H9 (cell line): ENCODE results near the gene SLC12A8. TPM values are rescaled to one million over a fixed set of nuclear protein-coding genes. Genes with fewer than 3 reads are reported as not detected.

Experiments
- DNase-seq: peaks from one replicate; pipeline ENCODE4 v3.0.0-alpha.2; 2017
- H2AFZ ChIP-seq: one replicate; pipeline ENCODE4 v1.6.1; 2013; ENCODE audit warnings: mild to moderate bottlenecking, low read length, control low read depth, moderate library complexity
- H2AK5ac ChIP-seq: 2 replicates; pipeline ENCODE4 v1.6.1; 2013; ENCODE audit warnings: low read length, control low read depth, mixed read lengths; ENCODE audit not compliant: insufficient read length
- H2BK120ac ChIP-seq: one replicate; pipeline ENCODE4 v1.6.1; 2013; ENCODE audit warnings: low read depth, mild to moderate bottlenecking, low read length, control low read depth, inconsistent platforms; ENCODE audit not compliant: poor library complexity, severe bottlenecking
- H2BK12ac ChIP-seq: 2 replicates; pipeline ENCODE4 v1.6.1; 2013; ENCODE audit warnings: low read length, control low read depth, mixed read lengths, low read depth; ENCODE audit not compliant: insufficient read length
- H2BK15ac ChIP-seq: 2 replicates; pipeline ENCODE4 v1.6.1; 2013; ENCODE audit warnings: low read depth, low read length, control low read depth
- H2BK20ac ChIP-seq: one replicate; pipeline ENCODE4 v1.6.1; 2013; ENCODE audit warnings: low read depth, mild to moderate bottlenecking, low read length, control low read depth, inconsistent platforms; ENCODE audit not compliant: poor library complexity, severe bottlenecking
- H2BK5ac ChIP-seq: 2 replicates; pipeline ENCODE4 v1.6.1; 2013; ENCODE audit warnings: low read length, control low read depth, mixed read lengths; ENCODE audit not compliant: insufficient read length
- H3K14ac ChIP-seq: 2 replicates; pipeline ENCODE4 v1.6.1; 2013; ENCODE audit warnings: low read length, control low read depth; ENCODE audit not compliant: insufficient read depth
- H3K18ac ChIP-seq: 2 replicates; pipeline ENCODE4 v1.6.1; 2013; ENCODE audit warnings: low read depth, mild to moderate bottlenecking, mixed read lengths, low read length, control low read depth; ENCODE audit not compliant: insufficient read length
- H3K23ac ChIP-seq: 2 replicates; pipeline ENCODE4 v1.6.1; 2013; ENCODE audit warnings: low read length, control low read depth, mixed read lengths, low read depth; ENCODE audit not compliant: insufficient read length
- H3K23me2 ChIP-seq: 2 replicates; pipeline ENCODE4 v1.6.1; 2013; ENCODE audit warnings: low read depth, mild to moderate bottlenecking, mixed read lengths, low read length, control low read depth; ENCODE audit not compliant: insufficient read length, poor library complexity, severe bottlenecking
- H3K27ac ChIP-seq: 2 replicates; pipeline ENCODE4 v1.5.1; 2013; ENCODE audit warnings: low read length, control low read depth, mixed read lengths, low read depth; ENCODE audit not compliant: insufficient read length
- H3K27me3 ChIP-seq: 2 replicates; pipeline ENCODE4 v1.6.1; 2013; ENCODE audit warnings: low read length, control low read depth, inconsistent platforms; ENCODE audit not compliant: insufficient read depth
- H3K4ac ChIP-seq: 2 replicates; pipeline ENCODE4 v1.6.1; 2013; ENCODE audit warnings: low read depth, mild to moderate bottlenecking, control low read depth, inconsistent platforms, low read length, moderate library complexity
- H3K4me1 ChIP-seq: 2 replicates; pipeline ENCODE4 v1.6.1; 2013; ENCODE audit warnings: low read length, control low read depth, inconsistent platforms; ENCODE audit not compliant: insufficient read depth
- H3K4me2 ChIP-seq: 2 replicates; pipeline ENCODE4 v1.6.1; 2013; ENCODE audit warnings: low read length, control low read depth, mixed read lengths; ENCODE audit not compliant: insufficient read length, insufficient read depth
- H3K56ac ChIP-seq: 2 replicates; pipeline ENCODE4 v1.6.1; 2013; ENCODE audit warnings: low read depth, mild to moderate bottlenecking, mixed read lengths, low read length, control low read depth; ENCODE audit not compliant: insufficient read length
- H3K79me1 ChIP-seq: 2 replicates; pipeline ENCODE4 v1.6.1; 2013; ENCODE audit warnings: low read depth, mild to moderate bottlenecking, moderate library complexity, low read length, control low read depth, inconsistent platforms; ENCODE audit not compliant: insufficient read depth, poor library complexity, severe bottlenecking
- H3K79me2 ChIP-seq: 2 replicates; pipeline ENCODE4 v1.6.1; 2013; ENCODE audit warnings: low read length, control low read depth, inconsistent platforms; ENCODE audit not compliant: insufficient read depth
- H3K9ac ChIP-seq: 2 replicates; pipeline ENCODE4 v1.6.1; 2013; ENCODE audit warnings: low read length, control low read depth, mixed read lengths; ENCODE audit not compliant: insufficient read length; ENCODE audit errors: extremely low read depth
- H3K9me3 ChIP-seq: one replicate; pipeline ENCODE4 v1.6.1; 2013; ENCODE audit warnings: low read depth, low read length, inconsistent platforms; ENCODE audit not compliant: control insufficient read depth
- H3T11ph ChIP-seq: one replicate; pipeline ENCODE4 v1.6.1; 2013; ENCODE audit warnings: mild to moderate bottlenecking, low read length, control low read depth, inconsistent platforms
- H4K20me1 ChIP-seq: one replicate; pipeline ENCODE4 v1.6.1; 2013; ENCODE audit not compliant: control insufficient read depth, insufficient read length, insufficient read depth
- H4K5ac ChIP-seq: 2 replicates; pipeline ENCODE4 v1.6.1; 2013; ENCODE audit warnings: low read depth, mild to moderate bottlenecking, mixed read lengths, low read length, control low read depth; ENCODE audit not compliant: insufficient read length
- H4K8ac ChIP-seq: replicated peaks from 2 replicates; pipeline ENCODE4 v1.6.1; 2013; ENCODE audit warnings: low read length, control low read depth, mixed read lengths, low read depth; ENCODE audit not compliant: insufficient read length
- H4K91ac ChIP-seq: 2 replicates; pipeline ENCODE4 v1.6.1; 2013; ENCODE audit warnings: low read depth, mild to moderate bottlenecking, moderate library complexity, mixed read lengths, low read length, control low read depth; ENCODE audit not compliant: insufficient read length
- H3K27ac Mint-ChIP-seq, 3 experiments: 2 replicates in 2 of 3; 3 replicates in 1 of 3; pipeline ENCODE4 v1.8.0; 2020 to 2021; ENCODE audit warnings: mixed read lengths in 3 of 3, mild to moderate bottlenecking in 1 of 3, moderate library complexity in 1 of 3
- H3K27me3 Mint-ChIP-seq: 2 replicates; pipeline ENCODE4 v1.8.0; 2021; ENCODE audit warnings: low read depth, mild to moderate bottlenecking, moderate library complexity, mixed read lengths
- H3K36me3 Mint-ChIP-seq, 3 experiments: 2 replicates in 2 of 3; 3 replicates in 1 of 3; pipeline ENCODE4 v1.8.0; 2020 to 2021; ENCODE audit warnings: low read depth in 3 of 3, mixed read lengths in 3 of 3; ENCODE audit not compliant: insufficient read depth in 1 of 3
- H3K4me1 Mint-ChIP-seq, 2 experiments: 2 replicates each; pipeline ENCODE4 v1.8.0; 2020; ENCODE audit warnings: mixed read lengths in 2 of 2
- H3K4me3 Mint-ChIP-seq, 2 experiments: 2 replicates in 1 of 2; 3 replicates in 1 of 2; pipeline ENCODE4 v1.8.0; 2020 to 2021; ENCODE audit warnings: mild to moderate bottlenecking in 2 of 2, mixed read lengths in 2 of 2, moderate library complexity in 1 of 2
- H3K9me3 Mint-ChIP-seq, 2 experiments: 2 replicates in 1 of 2; 3 replicates in 1 of 2; pipeline ENCODE4 v1.8.0; 2020; ENCODE audit warnings: mild to moderate bottlenecking in 2 of 2, mixed read lengths in 2 of 2, moderate library complexity in 1 of 2
- CTCF ChIP-seq: fragments of 200-600 bp; sonication (generic); conservative IDR thresholded peaks from 3 replicates; pipeline ENCODE4 v1.8.0; 2021; ENCODE audit warnings: antibody characterized with exemption, mild to moderate bottlenecking
- total RNA-seq: library from RNA; stranded (reverse); gene quantifications from 2 replicates; pipeline ENCODE4 v1.2.1, GENCODE V29; 2021

SLC12A8 gene
- total RNA-seq, 1 experiment from 2014 or later = 8.2 TPM

- Mint-ChIP-seq H3K9me3 (no peaks in the 10 kb centered on the region), H3K36me3 (peaks cover 0 to 7% (median 0%) of the 10 kb centered on the region in 3 experiments; a peak in 2 of 7 replicates)
- H3K4me2 ChIP-seq = no peak overlapping the region
Observed at GRCh38 chr3:125090649-125091048, 121.9 kb downstream of the SLC12A8 start.

More at GRCh38 chr3:125090649-125091048, 121.9 kb downstream of the SLC12A8 start:
- H2BK20ac ChIP-seq = no peak overlapping the region
- H3K23ac ChIP-seq = no peak overlapping the region
- no peak overlapping the region for H3K56ac ChIP-seq
- no peaks in the 10 kb centered on the region for H3K79me1 ChIP-seq
- H2BK5ac ChIP-seq = no peak overlapping the region
- no peak for DNase-seq
- no peaks in the 10 kb centered on the region for H3K27me3 ChIP-seq
- no peak overlapping the region for H3K18ac ChIP-seq
- no peak overlapping the region for H3K27ac ChIP-seq
- H2AK5ac ChIP-seq = no peak overlapping the region
- H3K9ac ChIP-seq = no peak overlapping the region
- H3K9me3 ChIP-seq = no peaks in the 10 kb centered on the region
- no peaks in the 10 kb centered on the region for H3K4me1 ChIP-seq
- no peak overlapping the region for H2BK15ac ChIP-seq
- H4K91ac ChIP-seq = no peak overlapping the region
- no peak overlapping the region for H4K5ac ChIP-seq
- no peak overlapping the region for H2BK12ac ChIP-seq
- H3K27ac Mint-ChIP-seq = no peak overlapping the region
- no peak for TF ChIP-seq CTCF
- no peak overlapping the region for H3T11ph ChIP-seq
- H4K20me1 ChIP-seq = no peaks in the 10 kb centered on the region
- H3K4ac ChIP-seq = no peak overlapping the region
- H4K8ac ChIP-seq = no peak overlapping the region
- H3K27me3 Mint-ChIP-seq = no peaks in the 10 kb centered on the region
- H3K79me2 ChIP-seq = no peaks in the 10 kb centered on the region
- no peak overlapping the region for H2AFZ ChIP-seq
- H3K4me3 Mint-ChIP-seq = no peak overlapping the region
- no peak overlapping the region for H3K14ac ChIP-seq
- H3K23me2 ChIP-seq = no peaks in the 10 kb centered on the region
- no peaks in the 10 kb centered on the region for H3K4me1 Mint-ChIP-seq
- H2BK120ac ChIP-seq = no peak overlapping the region
